ENCODE results near the gene ELAVL2.

GRCh38 chr9:23695572-23695971 is 130.5 kb downstream of the ELAVL2 start:
- TF ChIP-seq CTCF (IDR thresholded peaks at IDR 0.05; ENCODE audit: low read depth, low read length), result no peak
- TF ChIP-seq POLR2A (IDR thresholded peaks at IDR 0.05; ENCODE audit: extremely low read depth, insufficient read length), result no peak

All from NB4 (cell line).